Daoy (cell line): ENCODE data around the gene RCOR1. TPM values are rescaled to one million over a fixed set of nuclear protein-coding genes. Genes with fewer than 3 reads are reported as not detected.
"Not testable (repeated sequence)": the region's sequence is repeated elsewhere in the genome, so short reads cannot be mapped to it uniquely, and the experiment has no call there.

ENCODE experiments used
- DNase-seq: peaks from one replicate; pipeline ENCODE4 v3.0.0-alpha.2; 2015; ENCODE audit warnings: low read depth
- total RNA-seq: library from RNA; depleted of rRNA; stranded (reverse); fragments of >200 nt; shearing (Covaris generic); gene quantifications from 2 replicates; pipeline ENCODE4 v1.2.3, GENCODE V29; 2014; rRNA removed

RCOR1 gene
- 17.7 and 19.6 TPM in 2 replicates for total RNA-seq

GRCh38 chr14:102591944-102592762 is at the start of gene RCOR1:
Gene RCOR1 (plus strand): TSS chr14:102592649. CDS start chr14:102592887, 238 bp downstream.
- DNase-seq = peak; percentile 99

GRCh38 chr14:102544046-102544746 is 48.3 kb upstream of the RCOR1 start:
- no peak for DNase-seq

GRCh38 chr14:102544747-102545460 is 47.5 kb upstream of the RCOR1 start:
- no peak for DNase-seq

GRCh38 chr14:102545461-102546265 is 46.8 kb upstream of the RCOR1 start:
- peak; percentile 46 for DNase-seq

- DNase-seq = no peak
Measured at GRCh38 chr14:102548616-102549240, 43.7 kb upstream of the RCOR1 start.

GRCh38 chr14:102550927-102551401 is 41.5 kb upstream of the RCOR1 start:
- not testable (repeated sequence) for DNase-seq

GRCh38 chr14:102551995-102552705 is 40.3 kb upstream of the RCOR1 start:
- peak; percentile 93 for DNase-seq

- peak; percentile 70 for DNase-seq
Measured at GRCh38 chr14:102554821-102555819, 37.3 kb upstream of the RCOR1 start.

- DNase-seq = no peak
Measured at GRCh38 chr14:102556098-102556677, 36.3 kb upstream of the RCOR1 start.

GRCh38 chr14:102557434-102558226 is 34.8 kb upstream of the RCOR1 start:
- no peak for DNase-seq

- no peak for DNase-seq
Measured at GRCh38 chr14:102558556-102558955, 33.9 kb upstream of the RCOR1 start.

- DNase-seq = no peak
Measured at GRCh38 chr14:102560458-102561261, 31.8 kb upstream of the RCOR1 start.

GRCh38 chr14:102565331-102565887 is 27.0 kb upstream of the RCOR1 start:
- DNase-seq = no peak

- DNase-seq = no peak
Measured at GRCh38 chr14:102565959-102566358, 26.5 kb upstream of the RCOR1 start.

GRCh38 chr14:102568115-102568614 is 24.3 kb upstream of the RCOR1 start:
- DNase-seq = no peak

GRCh38 chr14:102570334-102570995 is 22.0 kb upstream of the RCOR1 start:
- DNase-seq = no peak
